Neuronal stem cell (in vitro differentiated cells): Measurements from ENCODE around the gene DHX40.

Source experiments
- DNase-seq: peaks from one replicate; pipeline ENCODE4 v3.0.0-alpha.2; 2013; ENCODE audit warnings: low spot score
- H2AFZ ChIP-seq: one replicate; pipeline ENCODE4 v1.6.1; 2013; ENCODE audit warnings: mild to moderate bottlenecking, low read length, inconsistent platforms
- H2AK5ac ChIP-seq: 2 replicates; pipeline ENCODE4 v1.6.1; 2013; ENCODE audit warnings: low read depth, mild to moderate bottlenecking, inconsistent platforms, low read length, moderate library complexity, mixed read lengths
- H2BK120ac ChIP-seq: 2 replicates; pipeline ENCODE4 v1.6.1; 2013; ENCODE audit warnings: low read depth, mild to moderate bottlenecking, inconsistent platforms, low read length, moderate library complexity, mixed read lengths
- H2BK12ac ChIP-seq: one replicate; pipeline ENCODE4 v1.6.1; 2013; ENCODE audit warnings: low read length, inconsistent platforms
- H2BK15ac ChIP-seq: 2 replicates; pipeline ENCODE4 v1.6.1; 2013; ENCODE audit warnings: mild to moderate bottlenecking, low read length, inconsistent platforms, mixed read lengths
- H2BK5ac ChIP-seq: one replicate; pipeline ENCODE4 v1.6.1; 2013; ENCODE audit warnings: inconsistent platforms, mild to moderate bottlenecking, low read length, moderate library complexity
- H3K14ac ChIP-seq: one replicate; pipeline ENCODE4 v1.6.1; 2013; ENCODE audit warnings: low read length, inconsistent platforms
- H3K18ac ChIP-seq: 2 replicates; pipeline ENCODE4 v1.6.1; 2013; ENCODE audit warnings: low read length, inconsistent platforms
- H3K23ac ChIP-seq: 2 replicates; pipeline ENCODE4 v1.6.1; 2013; ENCODE audit warnings: low read depth, mild to moderate bottlenecking, mixed read lengths, low read length, inconsistent platforms; ENCODE audit not compliant: poor library complexity
- H3K27ac ChIP-seq: replicated peaks from 3 replicates; pipeline ENCODE4 v1.5.1; 2013; ENCODE audit warnings: low read length, inconsistent platforms
- H3K27me3 ChIP-seq, 3 experiments: 2 replicates each; pipeline ENCODE4 v1.6.1; 2013; ENCODE audit warnings: low read length in 3 of 3, mild to moderate bottlenecking in 2 of 3, inconsistent platforms in 1 of 3, low read depth in 1 of 3, mixed read lengths in 1 of 3, moderate library complexity in 1 of 3; ENCODE audit not compliant: control insufficient read depth in 3 of 3, insufficient read depth in 3 of 3
- H3K36me3 ChIP-seq, 2 donors: replicated peaks in 1 of 2; 2 replicates each; pipeline ENCODE4 v1.6.1; 2013; ENCODE audit warnings: low read length in 2 of 2; ENCODE audit not compliant: control insufficient read depth in 2 of 2, insufficient read depth in 2 of 2
- H3K4ac ChIP-seq: 2 replicates; pipeline ENCODE4 v1.6.1; 2013; ENCODE audit warnings: inconsistent platforms, mild to moderate bottlenecking, low read length, moderate library complexity
- H3K4me1 ChIP-seq, 2 donors: 1 replicate in 1 of 2; 2 replicates in 1 of 2; pipeline ENCODE4 v1.6.1; 2013; ENCODE audit warnings: low read length in 2 of 2, low read depth in 1 of 2; ENCODE audit not compliant: control insufficient read depth in 2 of 2, insufficient read depth in 1 of 2
- H3K4me2 ChIP-seq: one replicate; pipeline ENCODE4 v1.6.1; 2013; ENCODE audit warnings: mild to moderate bottlenecking, low read length, inconsistent platforms; ENCODE audit not compliant: insufficient read depth, poor library complexity, severe bottlenecking
- H3K4me3 ChIP-seq, 2 donors: 2 replicates each; pipeline ENCODE4 v1.5.1; 2013; ENCODE audit warnings: low read length in 2 of 2, mild to moderate bottlenecking in 2 of 2, inconsistent platforms in 1 of 2, moderate library complexity in 1 of 2
- H3K79me1 ChIP-seq: one replicate; pipeline ENCODE4 v1.6.1; 2013; ENCODE audit warnings: low read depth, mild to moderate bottlenecking, inconsistent platforms, low read length, moderate library complexity
- H3K9ac ChIP-seq: one replicate; pipeline ENCODE4 v1.6.1; 2013; ENCODE audit warnings: mild to moderate bottlenecking, low read depth, low read length, inconsistent platforms; ENCODE audit not compliant: poor library complexity
- H3K9me3 ChIP-seq, 2 donors: replicated peaks in 1 of 2; 2 replicates each; pipeline versions ENCODE3 to v1.6.1; 2013; ENCODE audit warnings: low read length in 2 of 2, mild to moderate bottlenecking in 2 of 2, inconsistent platforms in 1 of 2, low read depth in 1 of 2, mixed read lengths in 1 of 2, moderate library complexity in 1 of 2; ENCODE audit not compliant: control insufficient read depth in 2 of 2, insufficient read depth in 1 of 2
- H4K8ac ChIP-seq: one replicate; pipeline ENCODE4 v1.6.1; 2013; ENCODE audit warnings: low read depth, mild to moderate bottlenecking, inconsistent platforms, low read length, moderate library complexity
- H4K91ac ChIP-seq: one replicate; pipeline ENCODE4 v1.6.1; 2013; ENCODE audit warnings: low read length, low read depth, mild to moderate bottlenecking, inconsistent platforms; ENCODE audit not compliant: poor library complexity
- WGBS, 2 donors: extraction: QIAGEN DNeasy Blood & Tissue Kit; methylation state at CpG; one replicate each; pipeline ENCODE4 v1.1.7; 2013; ENCODE audit warnings: missing lambda C conversion rate in 2 of 2, mixed read lengths in 1 of 2; ENCODE audit not compliant: insufficient read length in 2 of 2, insufficient replicate concordance in 1 of 2; ENCODE audit errors: extremely low coverage in 2 of 2; 5-methylcytosine and 5-hydroxymethylcytosine counted together

The DHX40 gene

GRCh38 chr17:59558039-59558438 lies 7.4 kb upstream of the DHX40 start:
- no peaks in the 10 kb centered on the region for H3K27me3 ChIP-seq
- no peak overlapping the region for H3K27ac ChIP-seq
- H2BK12ac ChIP-seq, result no peak overlapping the region
- no peaks in the 10 kb centered on the region for H3K9me3 ChIP-seq
- H4K8ac ChIP-seq, result no peak overlapping the region
- no peaks in the 10 kb centered on the region for H3K36me3 ChIP-seq
- WGBS, 2 donors, result no CpG with 5 or more reads among the region's 7 CpGs
- H3K4me3 ChIP-seq, result no peak overlapping the region
- no peak overlapping the region for H2AFZ ChIP-seq
- no peak overlapping the region for H3K9ac ChIP-seq
- no peak overlapping the region for H3K4ac ChIP-seq
- no peak overlapping the region for H4K91ac ChIP-seq
- no peaks in the 10 kb centered on the region for H3K79me1 ChIP-seq
- no peaks in the 10 kb centered on the region for H3K4me1 ChIP-seq
- no peak overlapping the region for H2AK5ac ChIP-seq
- no peak overlapping the region for H2BK15ac ChIP-seq
- H2BK5ac ChIP-seq, result no peak overlapping the region
- DNase-seq, result no peak
- no peak overlapping the region for H3K23ac ChIP-seq
- H3K4me2 ChIP-seq, result no peak overlapping the region
- no peak overlapping the region for H3K14ac ChIP-seq
- no peak overlapping the region for H3K18ac ChIP-seq
- H2BK120ac ChIP-seq, result no peak overlapping the region

GRCh38 chr17:59558953-59559352 lies 6.5 kb upstream of the DHX40 start:
- no peak overlapping the region for H2BK12ac ChIP-seq
- H3K14ac ChIP-seq, result no peak overlapping the region
- H2BK15ac ChIP-seq, result no peak overlapping the region
- no peak overlapping the region for H3K4me3 ChIP-seq
- H3K4me1 ChIP-seq, result no peaks in the 10 kb centered on the region
- no peaks in the 10 kb centered on the region for H3K79me1 ChIP-seq
- no peaks in the 10 kb centered on the region for H3K36me3 ChIP-seq
- no peak overlapping the region for H2AK5ac ChIP-seq
- no peaks in the 10 kb centered on the region for H3K9me3 ChIP-seq
- no peaks in the 10 kb centered on the region for H3K27me3 ChIP-seq
- H3K4ac ChIP-seq, result no peak overlapping the region
- no peak overlapping the region for H3K9ac ChIP-seq
- no peak overlapping the region for H3K27ac ChIP-seq
- DNase-seq, result no peak
- H4K91ac ChIP-seq, result no peak overlapping the region
- no peak overlapping the region for H2BK5ac ChIP-seq
- no peak overlapping the region for H4K8ac ChIP-seq
- no peak overlapping the region for H3K4me2 ChIP-seq
- no peak overlapping the region for H2AFZ ChIP-seq
- no peak overlapping the region for H3K23ac ChIP-seq
- no peak overlapping the region for H3K18ac ChIP-seq
- no peak overlapping the region for H2BK120ac ChIP-seq

- Histone ChIP-seq H3K18ac (no peak overlapping the region), H3K4me3 (no peak overlapping the region), H2AFZ (peak overlapping the region; percentile 53), H3K4ac (no peak overlapping the region), H3K23ac (no peak overlapping the region), H3K36me3 (no peaks in the 10 kb centered on the region), H2BK120ac (no peak overlapping the region), H3K79me1 (peaks cover 3% of the 10 kb centered on the region), H3K4me2 (no peak overlapping the region), H3K27me3 (no peaks in the 10 kb centered on the region), H3K9me3 (peaks cover 6 to 8% of the 10 kb centered on the region in 2 donors), H3K27ac (no peak overlapping the region), H4K91ac (no peak overlapping the region), H3K9ac (no peak overlapping the region), H3K14ac (no peak overlapping the region), H3K4me1 (peaks cover 0 to 2% of the 10 kb centered on the region in 2 donors), H4K8ac (no peak overlapping the region), H2AK5ac (no peak overlapping the region), H2BK12ac (no peak overlapping the region), H2BK5ac (no peak overlapping the region), H2BK15ac (no peak overlapping the region)
- no peak for DNase-seq
- no CpG with 5 or more reads among the region's 2 CpGs for WGBS, 2 donors
Measured at GRCh38 chr17:59561042-59561441, 4.4 kb upstream of the DHX40 start.

GRCh38 chr17:59565959-59566324 lies 532 bp downstream of the DHX40 start:
- no peak overlapping the region for H3K4ac ChIP-seq
- peaks cover 6 to 8% of the 10 kb centered on the region in 2 donors for H3K9me3 ChIP-seq
- peak; percentile 45 for DNase-seq
- no peak overlapping the region for H4K91ac ChIP-seq
- no peak overlapping the region for H2BK5ac ChIP-seq
- H3K4me1 ChIP-seq, result peaks cover 4 to 6% of the 10 kb centered on the region in 2 donors
- H2BK15ac ChIP-seq, result no peak overlapping the region
- H2BK120ac ChIP-seq, result no peak overlapping the region
- H4K8ac ChIP-seq, result no peak overlapping the region
- H3K79me1 ChIP-seq, result peaks cover 3% of the 10 kb centered on the region
- H3K36me3 ChIP-seq, result peaks cover 4 to 28% of the 10 kb centered on the region in 2 donors
- H2BK12ac ChIP-seq, result no peak overlapping the region
- no peak overlapping the region for H3K23ac ChIP-seq
- peak overlapping the region; percentile 92 for H3K9ac ChIP-seq
- H2AK5ac ChIP-seq, result no peak overlapping the region
- no peak overlapping the region for H3K14ac ChIP-seq
- no peaks in the 10 kb centered on the region for H3K27me3 ChIP-seq
- H3K18ac ChIP-seq, result peak overlapping the region; percentile 84
- H3K4me2 ChIP-seq, result peak overlapping the region; percentile 56
- H2AFZ ChIP-seq, result peak overlapping the region; percentile 95
- no CpG with 5 or more reads among the region's 9 CpGs for WGBS, 2 donors
- H3K4me3 ChIP-seq, result peak overlapping the region; percentile 81 to 92
- H3K27ac ChIP-seq, result no peak overlapping the region
